ENCODE data around the gene WNT11.

GRCh38 chr11:76232026-76232665, 25.8 kb upstream of the WNT11 start:
- no peak for TF ChIP-seq CTCF (conservative IDR thresholded peaks at IDR 0.05; ENCODE audit: low read depth, low read length)
- no peak for TF ChIP-seq EZH2 (IDR thresholded peaks at IDR 0.05; ENCODE audit: low read length, unreplicated experiment)
